Stimulated activated CD8-positive, alpha-beta memory T cell treated with anti-CD3 and anti-CD28 coated beads, Interleukin-7, amount 100 ng/mL, for 48 hours (primary cell): ENCODE data around the gene CNTFR.

Source experiments
- DNase-seq, 2 donors: peaks; one replicate each; pipeline ENCODE4 v3.0.0-alpha.2; 2020; ENCODE audit warnings: low read depth in 1 of 2; ENCODE audit errors: extremely low read depth in 1 of 2

Gene CNTFR

GRCh38 chr9:34572628-34573027, 16.9 kb downstream of the CNTFR start:
- DNase-seq: no peak

GRCh38 chr9:34572092-34572491, 17.4 kb downstream of the CNTFR start:
- DNase-seq: no peak

DNA sequence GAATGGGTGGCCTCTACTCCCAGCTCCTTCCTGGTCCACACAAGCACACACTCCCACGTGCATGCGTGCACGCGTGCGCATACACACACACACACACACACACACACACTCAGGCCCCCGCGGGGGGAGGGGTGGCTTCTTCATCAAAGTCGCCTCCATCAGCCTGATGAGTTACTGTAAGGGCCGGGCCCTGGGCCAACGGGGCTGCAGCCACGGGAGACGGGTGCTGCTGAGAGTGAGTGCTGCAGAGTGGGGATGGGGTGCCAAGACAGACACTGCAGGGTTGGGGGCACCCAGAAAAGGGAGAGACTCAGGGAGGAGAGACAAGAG, 18.1 kb downstream of the CNTFR start:
- DNase-seq: no peak

DNA sequence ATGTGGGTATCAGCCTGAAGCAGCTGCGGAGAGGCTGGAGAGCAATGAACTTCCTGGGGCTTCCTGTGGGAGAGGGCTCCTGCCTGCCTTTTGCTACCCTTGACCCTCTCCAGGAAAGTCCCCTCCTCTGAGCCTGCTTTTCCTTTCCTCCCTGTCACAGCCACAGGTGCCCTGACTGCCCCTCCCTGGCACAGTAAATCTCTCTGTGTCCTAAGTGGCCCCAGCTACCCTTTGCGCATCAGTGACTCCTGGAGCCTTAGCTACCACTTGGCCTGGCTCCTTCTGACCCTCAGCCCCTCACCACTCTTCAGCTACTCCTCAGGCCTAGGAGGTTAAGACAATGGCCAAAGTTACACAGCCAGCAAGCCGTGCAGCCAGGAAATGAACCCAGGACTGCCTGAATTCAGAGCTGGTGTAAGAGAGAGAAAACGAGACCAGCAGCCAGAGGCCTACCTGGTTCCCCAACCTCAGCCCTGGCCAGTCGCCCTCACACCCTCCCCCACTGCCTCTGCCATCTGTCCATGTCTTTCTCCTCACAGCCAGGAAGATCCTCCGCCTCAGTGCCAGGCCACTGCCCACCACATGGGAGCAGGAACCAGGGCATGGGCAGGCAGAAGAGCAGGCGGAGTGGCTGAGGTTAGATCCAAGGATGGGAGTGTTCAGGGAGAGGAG, 18.6 kb downstream of the CNTFR start:
- DNase-seq: no peak

DNA sequence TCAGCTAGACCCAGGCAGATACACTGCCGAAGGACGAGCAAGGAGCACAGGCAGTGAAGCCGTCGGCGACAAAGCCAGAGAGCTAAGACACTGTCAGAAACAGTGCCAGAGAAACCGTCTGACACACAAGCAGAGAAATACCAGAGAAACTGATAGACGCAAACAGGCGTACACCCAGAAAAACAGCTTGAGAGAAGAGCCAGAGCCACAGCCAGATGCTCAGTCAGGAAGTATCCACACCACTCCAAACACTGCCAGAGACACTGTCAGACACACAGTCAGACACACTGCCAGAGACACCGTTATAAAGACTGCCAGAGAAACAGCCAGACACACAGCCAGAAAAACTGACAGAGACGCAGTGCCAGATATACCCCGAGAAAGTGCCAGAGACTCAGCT, 19.1 kb downstream of the CNTFR start:
- DNase-seq: no peak

DNA sequence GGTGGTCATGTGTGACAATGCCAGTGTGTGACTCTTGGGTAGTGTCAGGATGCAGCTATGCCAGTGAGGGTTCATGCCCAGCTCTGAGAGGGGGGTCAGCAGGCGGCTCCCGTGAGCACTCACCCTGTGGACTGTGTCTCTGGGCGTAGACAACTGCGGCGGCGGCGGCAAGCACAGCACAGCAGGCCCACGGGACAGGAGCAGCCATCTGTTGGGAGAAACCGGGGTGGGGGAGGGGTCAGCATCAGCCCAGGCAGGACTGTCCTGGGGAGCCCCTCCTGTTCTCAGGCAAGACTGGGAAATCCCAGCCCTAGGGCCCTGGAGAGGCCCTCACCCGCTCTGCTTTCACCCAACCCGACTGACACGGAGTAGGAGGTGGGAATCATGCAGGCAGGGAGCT, 20.8 kb downstream of the CNTFR start:
- no peak for DNase-seq

GRCh38 chr9:34568133-34568532, 21.4 kb downstream of the CNTFR start:
- no peak for DNase-seq

DNA sequence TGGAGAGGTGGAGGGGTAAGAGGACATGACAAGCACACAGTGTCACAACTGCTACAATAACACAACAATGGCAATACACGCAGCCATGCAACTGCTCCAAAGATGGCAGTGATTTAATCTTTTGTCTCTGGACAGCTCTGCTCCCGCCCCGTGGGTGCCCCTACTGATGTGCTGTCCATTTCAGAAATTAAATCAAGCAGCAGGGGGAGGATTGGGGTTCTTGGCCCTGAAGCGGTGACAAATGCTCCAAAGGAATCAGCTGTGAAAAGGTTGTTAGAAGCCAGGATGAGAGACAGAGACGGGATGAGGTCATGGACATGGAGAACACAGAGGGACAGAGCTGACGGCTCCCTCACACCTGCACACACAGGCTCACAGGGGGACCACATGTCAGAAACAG, 22.6 kb downstream of the CNTFR start:
- no peak for DNase-seq

GRCh38 chr9:34566322-34566721, 23.2 kb downstream of the CNTFR start:
- DNase-seq: no peak

- no peak for DNase-seq
These were observed 23.7 kb downstream of the CNTFR start for GRCh38 chr9:34565856-34566255.

- no peak for DNase-seq
These were observed 24.9 kb downstream of the CNTFR start for GRCh38 chr9:34564617-34565016.

DNA sequence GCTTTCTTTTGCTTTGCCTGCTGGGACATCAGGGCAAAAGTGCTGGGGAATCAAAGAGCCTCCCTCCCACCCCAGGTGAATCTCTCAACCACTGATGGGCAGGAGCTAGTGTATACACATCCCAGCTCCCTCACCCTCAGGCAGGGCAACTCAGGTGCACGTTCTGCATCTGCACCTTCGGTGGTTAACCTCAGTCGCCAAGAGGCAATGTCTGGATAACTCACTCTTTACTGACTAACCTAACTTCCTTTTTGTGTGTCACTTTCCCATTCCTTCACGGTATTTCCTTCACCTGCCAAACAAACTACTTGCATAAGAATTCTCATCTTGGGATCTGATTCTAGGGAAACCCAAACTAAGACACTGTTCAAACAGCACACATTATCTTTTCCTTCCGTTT, 26.3 kb downstream of the CNTFR start:
- DNase-seq: no peak

GRCh38 chr9:34562135-34562745, 27.3 kb downstream of the CNTFR start:
- no peak for DNase-seq

GRCh38 chr9:34560599-34561214, 28.8 kb downstream of the CNTFR start:
- DNase-seq: no peak

DNA sequence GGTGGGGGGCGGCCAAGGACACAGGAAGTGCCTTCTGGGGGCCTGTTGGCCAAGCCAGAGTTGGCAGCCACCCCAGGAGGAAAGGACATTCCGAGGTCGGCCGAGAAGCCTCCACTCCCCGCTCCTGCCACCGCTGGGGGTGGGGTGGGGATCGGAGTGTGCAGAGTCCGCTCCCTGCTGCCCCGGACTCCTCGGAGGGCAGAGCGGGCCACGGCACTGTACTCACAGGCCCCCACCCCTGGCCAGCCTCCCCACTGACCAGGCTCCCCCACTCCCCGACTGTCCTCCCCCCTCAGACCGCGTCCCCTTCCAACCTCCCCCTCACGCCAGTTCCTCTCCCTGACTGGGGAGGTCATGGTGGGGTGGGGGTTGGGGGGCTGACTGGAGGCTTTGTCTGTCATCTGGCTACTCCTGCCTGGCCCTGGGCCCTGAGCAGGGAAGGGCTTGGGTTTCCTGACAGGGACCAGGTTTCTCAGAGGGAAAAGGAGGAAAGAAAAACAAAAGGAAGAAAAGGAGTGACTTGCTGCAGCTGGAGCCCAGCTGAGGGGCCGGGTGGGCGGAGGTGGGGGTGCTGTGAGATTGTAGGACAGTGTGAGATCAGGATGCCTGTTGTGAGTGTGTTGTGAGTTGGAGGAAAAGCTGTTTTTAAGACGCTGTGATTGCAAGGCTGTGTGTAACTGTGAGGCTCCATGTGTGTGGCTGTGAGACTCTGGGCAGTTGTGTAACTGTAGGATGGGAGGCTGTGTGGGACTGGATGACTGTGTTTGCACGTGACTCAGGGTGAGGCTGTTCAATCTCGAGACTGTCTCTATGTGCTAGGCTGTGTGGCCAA, 29.7 kb downstream of the CNTFR start:
- DNase-seq: no peak

GRCh38 chr9:34558919-34559623, 30.5 kb downstream of the CNTFR start:
- no peak for DNase-seq

DNA sequence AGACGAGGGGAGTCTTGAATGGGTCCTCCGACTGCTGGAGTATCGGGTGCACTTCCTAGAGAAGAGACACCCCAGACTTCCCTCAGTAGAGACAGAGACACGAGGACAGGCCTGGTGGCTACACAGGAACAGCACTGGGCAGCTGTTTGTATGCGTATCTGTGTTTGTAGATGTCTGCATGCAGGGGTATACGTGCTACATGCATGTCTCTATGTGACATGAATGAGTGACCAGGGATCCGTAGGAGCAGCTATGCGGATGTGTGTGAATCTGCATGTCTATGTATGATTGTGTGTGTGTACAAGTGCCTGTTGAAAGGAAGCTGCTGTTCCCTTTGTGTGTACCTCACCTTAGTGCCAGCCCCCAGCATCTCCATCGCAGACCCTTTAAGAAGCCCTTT, 31.2 kb downstream of the CNTFR start:
- DNase-seq: no peak

DNA sequence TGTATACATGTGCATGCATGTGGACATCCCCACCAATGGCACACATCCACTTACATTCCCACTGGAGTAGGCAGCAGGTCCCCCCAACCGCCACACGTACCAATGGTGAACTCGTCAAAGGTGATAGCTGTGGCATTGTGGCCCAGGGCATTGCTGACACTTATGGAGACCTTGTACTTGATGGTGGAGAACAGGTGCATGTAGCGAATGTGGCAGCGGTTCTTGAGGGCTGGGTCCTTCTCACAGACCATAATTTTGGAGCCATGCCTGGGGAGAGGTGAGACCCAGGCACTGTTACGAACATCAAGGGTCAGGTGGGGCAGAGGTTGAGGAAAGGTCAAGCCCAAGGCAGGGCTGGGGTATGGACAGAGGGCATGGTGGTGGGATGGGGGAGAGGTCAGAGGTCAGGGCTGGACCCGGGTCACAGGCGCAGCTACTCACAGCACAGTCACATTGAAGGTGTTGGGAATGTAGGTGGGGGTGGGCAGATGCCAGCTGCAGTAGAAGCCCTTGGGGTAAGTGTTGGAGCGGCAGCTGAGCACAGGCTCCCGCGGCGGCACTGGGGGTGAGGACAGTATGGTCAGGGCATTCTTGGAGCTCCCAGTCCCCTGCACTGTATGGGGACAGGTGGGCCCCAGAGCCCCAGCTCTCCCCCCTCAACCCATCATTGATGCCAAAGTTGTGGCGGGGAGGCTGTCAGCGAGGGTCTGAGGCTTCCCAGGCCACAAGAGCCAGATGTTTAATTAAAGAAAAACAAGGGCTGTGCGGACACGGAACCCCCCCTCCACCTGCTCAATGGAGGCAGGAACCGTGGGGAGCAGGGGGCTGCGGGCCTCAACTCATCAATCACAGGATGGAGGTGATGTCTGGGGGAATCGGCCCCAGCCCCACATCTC, 31.9 kb downstream of the CNTFR start:
- no peak for DNase-seq

DNA sequence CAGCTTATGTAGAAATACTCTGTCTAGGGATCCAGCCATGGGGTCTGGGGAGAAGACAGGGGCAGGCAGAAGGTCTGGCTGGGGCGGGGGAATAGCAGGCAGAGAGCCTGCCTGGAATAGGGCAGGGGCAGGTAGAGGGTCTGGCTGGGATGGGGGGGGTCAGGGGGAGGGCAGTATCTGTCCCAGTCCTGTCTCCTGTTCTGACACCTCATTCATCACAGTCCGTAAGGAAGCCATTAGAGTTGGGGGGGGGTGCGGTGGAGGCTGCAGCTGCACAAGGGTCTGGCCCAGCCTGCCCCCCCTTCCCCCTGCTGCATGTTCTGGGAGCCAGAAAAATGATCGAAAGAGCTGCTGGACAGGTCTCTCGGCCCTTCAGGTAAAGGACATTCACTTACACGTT, 32.6 kb downstream of the CNTFR start:
- no peak for DNase-seq

DNA sequence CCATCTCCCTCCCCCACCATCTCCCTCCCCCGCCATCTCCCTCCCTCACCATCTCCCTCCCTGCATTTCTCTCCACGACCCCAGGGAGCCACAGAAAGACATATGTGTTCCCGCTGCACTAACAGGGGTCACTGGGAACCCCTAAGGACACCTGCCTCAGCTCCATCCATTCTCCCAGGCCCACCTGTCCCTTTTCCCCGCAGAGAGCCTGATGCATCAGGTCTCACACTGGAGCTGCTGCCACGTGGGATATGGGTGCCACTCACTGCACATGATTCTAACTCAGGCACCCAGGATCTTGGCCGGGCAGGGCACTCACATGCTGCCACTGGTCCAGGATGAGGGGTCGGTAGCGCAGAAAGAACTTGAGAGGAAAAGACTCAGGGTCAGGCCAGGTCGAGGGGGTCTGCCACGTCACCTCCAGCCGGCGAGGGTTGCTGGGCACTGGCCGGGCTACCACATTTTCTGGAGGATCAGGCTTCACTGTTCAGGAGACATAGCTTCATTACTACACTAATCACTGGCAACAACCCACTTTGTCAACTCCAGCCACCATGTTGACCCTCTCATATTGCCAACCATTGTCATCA, 33.5 kb downstream of the CNTFR start:
- no peak for DNase-seq
